HFF-Myc (cell line): ENCODE measurements around the gene KLHL22.
"Not testable (repeated sequence)": the region's sequence is repeated elsewhere in the genome, so short reads cannot be mapped to it uniquely, and the experiment has no call there.

ENCODE experiments used
- DNase-seq: peaks from one replicate; pipeline ENCODE4 v3.0.0-alpha.2; 2011; ENCODE audit warnings: low read depth; ENCODE audit errors: extremely low read depth
- H3K4me3 ChIP-seq: replicated peaks from 2 replicates; pipeline ENCODE4 v1.5.1; 2011; ENCODE audit warnings: low read depth, mild to moderate bottlenecking, control low read depth, low read length
- CTCF ChIP-seq: IDR thresholded peaks from 2 replicates; pipeline ENCODE4 v1.5.1; 2012; ENCODE audit warnings: mild to moderate bottlenecking, low read depth, low read length, control low read depth; ENCODE audit errors: missing control alignments

Gene KLHL22

DNA sequence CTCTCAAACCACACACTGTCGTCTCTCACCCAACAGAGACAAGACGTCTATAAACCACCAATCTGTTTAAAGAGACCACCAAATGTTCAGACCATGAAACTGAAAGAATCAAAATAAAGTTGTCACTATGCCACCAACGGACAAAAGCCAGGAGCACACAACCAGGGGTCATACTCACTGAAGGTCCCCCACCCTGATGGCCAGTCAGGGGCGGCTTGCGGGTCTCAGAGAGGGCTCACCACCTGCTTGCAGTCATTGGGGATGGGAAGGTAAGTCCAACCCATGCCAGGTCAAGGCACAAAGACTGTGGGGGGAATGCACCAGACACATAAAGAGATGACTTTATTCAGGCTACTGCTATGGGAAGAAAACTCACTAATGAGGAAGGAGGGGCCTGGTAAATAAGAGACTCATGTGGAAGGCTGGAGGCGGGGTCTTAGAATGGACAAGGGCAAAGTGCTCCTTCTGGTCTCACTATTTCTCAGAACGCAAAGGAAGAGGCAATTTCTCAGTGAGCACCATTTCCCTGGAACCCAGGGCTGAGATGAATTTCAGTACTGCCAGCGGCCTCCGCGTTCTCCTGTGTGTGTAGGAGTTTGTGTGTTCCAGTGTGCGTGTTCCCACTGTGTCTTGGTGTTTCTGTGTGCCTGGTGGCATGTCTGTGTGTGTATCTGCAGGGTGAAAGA, 75.3 kb downstream of the KLHL22 start:
- no peak for TF ChIP-seq CTCF

DNA sequence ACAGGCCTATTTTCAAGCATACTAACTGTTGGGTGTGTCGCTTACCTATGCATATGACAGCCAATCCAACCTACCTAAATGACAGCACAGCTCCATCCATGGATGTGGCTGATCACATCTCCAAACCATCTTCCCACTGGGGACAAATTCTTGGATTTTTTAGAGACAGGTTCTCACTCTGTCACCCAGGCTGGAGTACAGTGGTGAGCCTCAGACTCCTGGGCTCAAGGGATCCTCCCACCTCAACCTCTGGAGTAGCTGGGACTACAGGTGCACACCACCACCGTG, 76.0 kb downstream of the KLHL22 start:
- no peak for TF ChIP-seq CTCF
- no peak for DNase-seq
- no peak overlapping the region for H3K4me3 ChIP-seq

More for the DNA sequence above, 75.3 kb downstream of the KLHL22 start:
- H3K4me3 ChIP-seq, result no peak overlapping the region
- no peak for DNase-seq

DNA sequence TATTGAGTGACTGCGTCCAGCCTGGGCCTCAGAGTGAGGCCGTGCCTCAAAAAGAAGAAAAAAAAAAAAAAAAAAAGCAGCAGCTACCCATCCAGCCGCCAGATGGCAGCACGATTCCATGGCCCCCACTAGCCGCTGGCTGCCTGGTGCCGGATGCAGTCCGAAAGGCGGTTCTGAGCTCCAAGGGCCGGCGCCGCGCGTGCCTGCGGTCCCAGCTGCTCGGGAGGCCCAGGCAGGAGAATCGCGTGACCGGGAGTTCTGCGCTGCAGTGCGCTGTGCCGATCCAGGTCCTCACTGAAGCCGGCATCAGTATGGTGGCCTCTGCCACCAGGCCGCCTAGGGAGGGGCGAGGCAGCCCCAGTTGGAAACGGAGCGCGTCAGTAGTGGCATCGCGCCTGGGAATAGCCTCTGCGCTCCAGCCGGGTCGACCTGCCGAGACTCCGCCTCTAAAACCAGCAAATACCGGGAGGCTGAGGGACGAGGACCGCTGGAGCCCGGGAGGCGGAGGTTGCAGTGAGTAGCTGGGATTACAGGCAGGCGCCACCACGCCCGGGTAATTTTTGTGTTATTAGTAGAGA, 77.3 kb downstream of the KLHL22 start:
- peak overlapping the region; percentile 35 for H3K4me3 ChIP-seq
- DNase-seq, result no peak
- peak; percentile 79 for TF ChIP-seq CTCF

GRCh38 chr22:20415699-20416098, 79.9 kb downstream of the KLHL22 start:
- DNase-seq, H3K4me3 ChIP-seq: not testable (repeated sequence)

GRCh38 chr22:20415241-20415640, 80.4 kb downstream of the KLHL22 start:
- H3K4me3 ChIP-seq, DNase-seq: not testable (repeated sequence)

DNA sequence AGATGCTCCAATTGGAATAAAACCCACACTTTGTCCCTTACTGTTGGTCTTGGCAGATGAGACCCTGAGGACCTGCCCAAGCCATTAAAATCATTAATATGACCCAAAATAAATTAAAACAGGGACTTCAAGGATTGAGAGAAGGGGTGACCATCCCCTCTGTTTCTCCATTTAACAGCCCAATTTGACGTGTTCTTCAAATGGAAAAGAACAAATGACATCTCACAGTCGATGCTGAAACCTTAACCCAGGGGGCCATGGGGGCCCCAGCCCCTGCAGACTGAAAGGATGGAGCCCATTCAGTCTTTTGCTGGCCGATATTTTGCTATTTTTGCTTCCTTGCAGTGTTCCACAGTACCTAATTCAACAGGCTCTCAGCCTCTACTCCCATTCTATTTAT, 81.1 kb downstream of the KLHL22 start:
- DNase-seq, result no peak
- no peak for TF ChIP-seq CTCF
- H3K4me3 ChIP-seq, result no peak overlapping the region

GRCh38 chr22:20414059-20414440, 81.5 kb downstream of the KLHL22 start:
- DNase-seq, result no peak
- H3K4me3 ChIP-seq, result no peak overlapping the region
- TF ChIP-seq CTCF, result no peak

- no peak for TF ChIP-seq CTCF
- no peak overlapping the region for H3K4me3 ChIP-seq
- no peak for DNase-seq
Observed at GRCh38 chr22:20413217-20414058, 82.2 kb downstream of the KLHL22 start.
